Measurements from ENCODE around the gene PBX3.

The PBX3 gene

DNA sequence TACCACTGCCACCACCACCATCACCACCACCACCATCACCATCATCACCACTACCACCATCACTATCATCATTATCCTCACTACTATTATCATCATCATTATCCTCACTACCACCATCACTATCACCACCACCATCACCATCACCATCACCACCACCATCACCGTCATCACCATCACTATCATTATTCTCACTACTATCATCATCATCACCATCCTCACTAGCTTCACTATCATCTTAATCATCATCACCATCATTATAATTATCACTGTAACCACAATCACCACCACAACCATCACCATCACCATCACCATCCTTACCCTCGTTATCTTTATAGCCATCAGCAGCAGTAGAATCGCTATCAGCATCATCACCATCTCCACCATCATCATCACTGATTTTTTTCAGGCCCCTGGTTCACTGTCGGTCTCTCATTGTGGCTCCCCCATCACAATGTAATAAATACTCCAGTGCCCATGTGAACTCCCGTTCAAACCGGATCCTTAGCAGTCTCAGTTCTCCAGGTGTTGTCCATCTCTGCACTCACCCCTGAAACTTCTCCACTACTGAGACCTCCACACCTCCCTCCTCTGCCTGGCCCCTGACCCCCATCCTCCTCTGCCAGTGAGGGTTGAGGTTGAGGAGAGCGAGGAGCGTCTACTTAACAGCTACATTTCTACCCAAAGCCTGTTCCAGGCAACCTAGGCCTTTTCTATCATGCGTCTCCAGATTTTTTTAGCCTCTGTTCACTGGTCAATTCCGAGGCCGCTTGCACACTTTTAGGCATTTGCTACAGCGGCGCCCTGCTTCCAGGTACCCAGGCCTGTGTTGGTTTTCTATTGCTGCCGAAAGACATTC lies 238.2 kb downstream of the PBX3 start:
- DNase-seq: no peak

DNA sequence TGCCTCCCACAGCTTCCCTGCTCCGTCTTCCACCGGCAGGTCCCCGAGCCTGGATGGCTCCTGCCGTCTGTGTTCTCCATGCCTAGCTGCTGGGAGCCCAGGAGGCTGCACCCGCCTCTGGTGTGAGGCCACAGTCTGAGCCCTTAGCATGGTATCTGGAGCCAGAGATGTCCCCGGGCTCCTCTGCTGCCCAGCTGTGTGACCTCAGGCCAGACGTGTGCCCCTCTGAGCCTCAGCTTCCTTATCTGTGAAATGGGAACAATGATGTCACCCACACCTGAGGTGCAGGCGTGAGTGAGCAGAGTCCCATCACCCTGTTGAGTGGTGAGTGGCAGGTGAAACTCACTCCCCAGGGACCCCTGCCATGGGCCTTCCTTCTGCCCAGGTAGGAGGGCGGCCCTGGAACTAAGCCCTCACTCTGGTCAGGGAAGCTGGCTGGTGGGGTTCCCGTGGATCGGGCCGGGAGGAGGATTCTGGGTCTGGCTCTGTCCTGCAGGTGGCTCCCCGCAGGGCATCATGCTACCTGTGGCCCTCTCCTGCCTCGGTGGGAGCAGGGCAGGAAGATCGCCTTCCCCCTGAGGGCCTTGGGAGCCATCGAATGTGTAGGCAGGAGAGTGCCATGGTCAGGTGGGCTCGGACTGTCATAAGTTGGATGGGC lies 239.0 kb downstream of the PBX3 start:
- DNase-seq: no peak

DNA sequence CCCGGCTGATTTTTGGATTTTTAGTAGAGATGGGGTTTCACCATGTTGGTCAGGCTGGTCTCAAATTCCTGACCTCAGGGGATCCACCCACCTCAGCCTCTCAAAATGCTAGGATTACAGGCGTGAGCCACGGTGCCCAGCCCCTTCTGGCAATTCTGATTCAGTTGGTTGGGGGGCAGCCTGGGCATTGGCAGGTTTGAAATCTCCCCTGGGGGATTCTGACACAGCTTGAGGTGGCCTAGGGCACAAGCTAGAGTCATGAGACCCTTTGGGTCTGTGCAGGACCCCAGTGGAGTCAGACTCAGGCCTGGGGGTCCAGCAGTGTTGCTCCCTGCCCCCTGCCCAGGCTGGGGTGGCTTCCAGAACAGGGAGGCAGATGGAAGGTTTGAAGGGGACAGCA lies 239.8 kb downstream of the PBX3 start:
- no peak for DNase-seq

DNA sequence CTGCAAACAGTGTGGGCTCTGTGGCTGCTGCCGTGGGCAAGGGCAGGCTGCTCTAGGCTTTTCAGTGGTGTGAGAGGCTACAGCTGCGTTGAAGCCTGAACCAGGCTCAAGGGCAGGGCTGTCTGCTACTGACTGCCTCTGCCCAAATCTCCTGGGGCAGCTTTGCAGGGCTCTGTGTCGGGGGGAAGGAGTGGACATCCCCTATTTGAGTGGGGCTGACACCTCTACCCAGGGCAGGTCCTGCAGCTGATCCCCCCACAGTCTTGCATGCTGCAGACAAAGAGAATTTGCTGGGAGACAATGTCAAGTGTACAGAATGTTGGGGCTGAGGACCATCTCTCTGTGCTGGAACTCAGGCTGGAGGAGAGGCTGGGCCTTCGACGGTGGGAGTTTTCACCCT lies 240.2 kb downstream of the PBX3 start:
- no peak for DNase-seq

DNA sequence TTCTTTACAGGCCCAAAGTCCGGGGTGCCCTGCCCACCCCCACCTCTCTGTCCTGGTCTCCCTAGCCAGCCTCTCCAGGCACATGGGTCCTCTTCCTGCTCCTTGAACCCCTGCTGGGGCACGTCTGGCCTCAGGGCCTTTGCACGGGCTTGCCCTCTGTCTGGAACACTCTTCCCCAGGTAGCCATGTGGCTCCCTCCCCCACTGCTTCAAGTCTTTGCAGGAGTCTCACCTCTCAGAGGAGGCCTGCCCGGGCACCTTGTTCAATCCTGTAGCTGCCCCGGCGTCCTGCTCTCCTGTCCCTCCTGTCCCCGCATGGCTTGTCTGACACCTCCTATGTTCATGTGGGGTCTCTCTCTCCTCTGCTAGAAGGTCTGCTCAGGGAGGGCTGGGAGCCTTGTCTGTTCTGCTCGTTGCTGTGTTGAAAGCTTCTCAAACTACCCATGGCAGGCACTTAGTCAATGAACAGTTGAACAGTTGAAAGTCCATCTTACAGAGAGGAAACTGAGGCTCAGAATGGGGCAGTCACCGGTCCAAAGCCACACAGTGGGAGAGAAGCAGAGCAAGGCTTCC lies 241.4 kb downstream of the PBX3 start:
- no peak for DNase-seq

DNA sequence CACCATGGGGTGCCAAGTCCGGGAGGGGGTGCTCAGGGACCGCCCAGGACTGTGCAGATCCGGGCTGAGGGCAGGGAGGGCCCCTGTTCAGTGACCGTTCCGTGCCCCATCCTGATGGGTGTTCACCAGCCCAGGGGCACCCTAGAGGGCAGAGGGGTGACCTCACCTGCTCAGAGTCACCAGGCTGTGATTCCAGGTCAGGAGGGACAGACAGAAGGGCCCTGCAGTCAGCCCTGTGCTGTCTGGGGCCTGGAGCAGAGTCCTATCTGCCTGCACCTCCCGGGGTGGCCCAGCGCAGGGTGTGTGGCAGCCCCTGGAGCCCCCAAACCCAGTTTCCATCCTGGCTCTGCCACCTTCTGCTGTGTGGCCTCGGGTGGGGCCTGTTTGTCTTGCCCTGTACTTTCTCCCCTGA lies 241.9 kb downstream of the PBX3 start:
- no peak for DNase-seq

DNA sequence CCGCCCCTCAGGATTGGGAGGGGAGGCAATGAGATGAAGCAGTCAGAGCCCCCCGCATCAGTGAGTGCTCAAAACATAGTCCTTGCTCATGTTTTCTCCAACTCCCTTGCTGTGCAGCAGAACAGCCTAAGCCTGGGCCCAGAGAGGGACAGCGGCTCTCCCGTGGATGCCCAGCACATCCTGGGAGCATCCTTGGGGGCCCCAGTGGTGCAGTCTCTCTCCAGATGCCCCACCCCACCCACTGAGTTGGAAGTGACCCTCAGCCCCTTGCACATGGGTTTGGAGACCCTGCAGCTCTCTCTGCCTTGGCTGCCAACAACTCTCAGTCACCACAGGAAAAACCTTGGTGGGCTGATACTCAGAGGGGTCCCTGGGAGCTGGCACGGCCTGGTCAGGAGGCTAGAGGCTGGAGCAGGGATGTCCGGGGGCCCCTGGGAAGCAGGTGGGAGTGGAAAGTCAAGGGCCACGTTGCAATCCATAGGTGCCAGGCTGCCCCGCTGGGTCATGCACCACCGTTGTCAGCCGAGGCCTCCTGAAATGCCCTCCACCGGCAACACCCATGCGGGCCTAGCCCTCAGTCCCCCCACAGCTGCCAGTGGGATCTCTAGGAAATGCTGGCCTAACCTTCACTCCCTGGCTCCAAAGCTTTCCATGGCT lies 242.5 kb downstream of the PBX3 start:
- DNase-seq: no peak

DNA sequence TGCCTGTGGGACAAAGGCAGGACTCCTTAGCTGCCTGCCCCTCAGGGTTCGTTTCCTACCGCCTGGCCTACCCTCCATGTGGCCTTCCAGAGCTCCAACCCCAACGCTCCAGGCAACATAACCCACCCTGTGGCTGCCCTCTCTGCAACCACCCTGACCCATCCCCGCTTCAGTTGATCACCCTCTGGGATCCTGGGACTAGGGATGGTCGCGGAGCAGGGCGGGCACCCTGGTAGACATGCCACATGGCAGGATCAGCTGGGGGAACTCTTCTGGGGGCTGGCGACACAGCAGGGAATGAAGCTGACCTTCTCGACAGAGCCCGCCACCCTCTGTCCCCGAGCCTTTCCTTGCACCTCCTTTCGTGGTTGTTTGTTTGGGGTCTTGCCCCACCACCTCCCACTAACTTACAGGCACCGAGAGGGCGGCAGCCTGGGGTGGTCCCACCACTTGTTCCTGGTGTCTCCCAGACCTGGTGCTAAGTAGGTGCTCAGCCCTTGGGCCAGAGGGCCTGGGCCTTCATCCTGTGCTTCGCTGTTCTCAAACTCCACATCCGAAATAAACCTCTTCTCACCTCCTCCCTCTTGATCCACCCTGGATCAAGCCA lies 243.1 kb downstream of the PBX3 start:
- DNase-seq: no peak

DNA sequence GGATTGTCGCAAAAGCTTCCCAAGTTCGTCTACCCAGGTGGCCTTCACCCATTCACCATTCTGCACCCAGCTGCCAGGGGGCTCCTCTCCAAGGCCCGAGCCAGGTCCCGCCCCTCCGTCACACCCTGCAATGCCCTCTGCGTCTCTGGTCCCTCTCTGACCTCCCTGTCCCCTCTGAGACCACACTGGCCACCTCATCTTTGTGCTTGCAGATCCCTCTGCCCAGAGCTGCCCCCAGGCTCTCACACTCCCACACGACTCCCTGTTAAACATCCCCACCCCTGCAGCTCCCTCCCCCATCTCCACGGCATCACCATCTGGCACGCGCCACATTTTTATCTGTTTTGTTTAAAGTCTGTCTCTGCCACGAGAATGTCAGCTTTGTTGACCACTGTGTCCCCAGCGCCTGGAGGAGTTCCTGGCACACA lies 243.6 kb downstream of the PBX3 start:
- no peak for DNase-seq

DNA sequence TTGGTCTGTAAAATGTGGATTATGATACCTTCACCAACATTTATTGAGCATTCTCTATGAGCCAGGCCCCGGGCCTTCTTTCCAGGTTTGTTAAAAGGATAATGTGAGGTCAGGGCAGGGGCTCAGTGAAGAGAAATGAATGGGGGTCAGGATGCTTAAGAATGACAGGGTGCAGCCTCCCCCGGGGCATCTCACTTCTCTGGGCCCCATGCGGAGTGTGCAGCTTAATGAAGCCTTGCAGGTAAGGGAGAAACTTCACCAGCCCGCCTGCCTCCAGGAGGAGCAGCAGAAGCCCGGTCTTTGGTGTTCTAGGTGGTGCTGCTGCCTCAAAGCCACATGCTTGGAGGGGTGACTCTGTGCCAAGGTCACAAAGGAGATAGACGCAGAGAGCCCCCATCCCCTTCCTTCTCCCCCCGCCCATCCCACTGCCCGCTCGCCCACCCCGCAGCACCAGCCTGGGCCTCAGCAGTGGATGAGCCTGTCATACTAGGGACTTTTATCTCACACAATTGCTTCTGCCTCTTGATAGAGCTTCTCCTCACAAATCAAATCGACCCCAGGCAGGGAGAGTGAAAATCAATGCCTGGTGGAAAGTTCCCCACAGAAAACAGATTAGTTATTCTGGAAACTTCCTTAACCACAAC lies 244.8 kb downstream of the PBX3 start:
- no peak for DNase-seq

DNA sequence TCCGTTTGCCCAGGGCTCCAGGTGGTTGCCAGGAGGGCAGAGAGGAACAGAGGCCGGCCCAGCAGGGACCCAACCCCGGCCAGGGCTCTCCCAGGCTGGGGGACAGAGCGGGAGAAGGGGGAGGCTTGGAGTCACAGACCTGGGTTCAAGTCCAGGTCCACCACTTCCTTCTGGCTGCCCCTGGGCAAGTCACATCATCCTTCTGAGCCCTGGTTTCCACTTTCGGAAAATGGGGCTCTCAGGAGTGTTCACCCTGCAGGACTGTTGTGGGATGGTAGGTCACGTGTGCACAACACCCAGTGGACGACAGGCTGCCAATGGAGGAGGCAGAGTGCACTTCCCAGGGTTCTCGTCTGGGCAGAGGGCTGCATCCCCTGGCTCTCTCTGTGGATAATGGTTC lies 245.4 kb downstream of the PBX3 start:
- no peak for DNase-seq

DNA sequence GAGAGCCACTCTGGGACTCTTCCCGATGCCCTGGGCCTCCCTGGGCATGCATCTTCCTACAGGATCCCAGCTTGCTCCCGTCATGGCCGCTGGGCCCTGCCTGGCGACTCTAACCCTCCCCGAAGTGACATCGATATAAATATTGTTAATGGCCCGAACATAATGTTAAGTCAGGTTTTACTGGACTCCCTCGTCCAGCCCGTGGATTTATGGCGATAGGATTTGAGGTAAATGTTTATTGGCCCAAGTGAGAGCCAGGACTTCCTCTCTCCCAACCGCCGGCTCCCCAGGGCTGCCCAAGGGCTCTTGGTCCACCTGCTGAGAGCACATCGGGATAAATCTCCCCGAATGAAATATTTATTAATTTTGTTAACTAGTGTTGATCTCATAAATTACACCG lies 246.3 kb downstream of the PBX3 start:
- no peak for DNase-seq

DNA sequence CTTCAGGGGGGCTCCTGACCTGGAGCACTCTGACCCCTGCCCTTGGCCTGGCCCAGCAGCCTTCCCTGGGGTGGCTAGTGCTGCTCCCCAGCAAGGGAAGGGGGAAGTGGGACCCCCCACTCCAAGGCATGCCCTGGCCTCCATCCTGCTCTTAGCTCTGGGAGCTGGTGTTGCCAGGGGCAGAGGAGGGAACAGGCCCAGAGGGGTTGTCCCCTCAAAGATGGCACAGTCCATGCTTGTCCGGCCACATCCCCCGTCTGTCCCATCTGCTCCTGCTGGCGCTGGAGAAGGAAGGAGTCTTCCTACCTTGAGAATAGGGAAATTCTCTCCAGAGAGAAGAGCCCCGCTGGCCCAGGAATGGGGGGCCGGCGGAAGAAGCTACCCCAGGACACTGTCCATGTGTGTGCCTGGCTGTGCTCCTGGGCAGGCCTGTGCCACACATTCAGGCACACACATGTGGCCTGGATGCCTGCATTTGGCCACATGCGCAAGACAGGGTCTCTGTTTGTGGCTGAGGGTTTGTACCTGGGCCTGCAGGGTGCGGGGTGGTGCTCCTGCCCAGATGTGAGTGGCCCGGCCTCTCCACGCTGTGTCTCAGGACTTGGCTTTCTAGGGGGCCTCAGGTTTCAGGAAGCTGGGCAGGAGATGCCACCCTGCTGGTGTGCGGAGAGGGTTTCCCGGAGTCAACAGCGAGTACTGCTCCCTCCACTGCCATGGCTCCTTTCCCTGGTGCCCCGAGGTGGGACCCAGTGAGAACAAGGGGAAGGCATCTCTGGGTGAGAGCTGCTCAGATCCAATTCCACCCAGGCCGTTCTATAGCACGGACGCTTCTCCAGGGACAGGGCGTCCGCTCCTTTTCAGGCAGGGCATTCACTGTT lies 247.1 kb downstream of the PBX3 start:
- DNase-seq: no peak

DNA sequence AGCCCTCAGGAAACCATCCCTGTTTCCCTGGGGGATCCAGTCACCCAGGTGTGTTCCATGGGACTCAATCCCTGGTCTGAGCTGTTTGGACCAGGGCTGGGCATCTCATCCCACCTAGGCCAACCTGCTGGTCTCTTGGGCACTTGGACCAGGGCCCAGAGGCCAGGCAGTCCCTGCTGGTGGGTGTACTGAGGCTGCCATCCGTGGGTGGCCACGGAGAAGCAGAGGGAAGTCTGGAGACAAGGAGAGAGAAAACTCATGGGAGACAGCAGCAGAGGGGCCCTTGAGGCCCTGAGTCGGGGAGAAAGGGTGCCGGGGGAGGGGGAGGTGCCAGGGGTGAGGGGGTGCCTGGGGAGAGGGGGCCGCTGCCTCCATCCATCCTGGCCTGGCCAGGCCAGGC lies 247.8 kb downstream of the PBX3 start:
- DNase-seq: no peak

DNA sequence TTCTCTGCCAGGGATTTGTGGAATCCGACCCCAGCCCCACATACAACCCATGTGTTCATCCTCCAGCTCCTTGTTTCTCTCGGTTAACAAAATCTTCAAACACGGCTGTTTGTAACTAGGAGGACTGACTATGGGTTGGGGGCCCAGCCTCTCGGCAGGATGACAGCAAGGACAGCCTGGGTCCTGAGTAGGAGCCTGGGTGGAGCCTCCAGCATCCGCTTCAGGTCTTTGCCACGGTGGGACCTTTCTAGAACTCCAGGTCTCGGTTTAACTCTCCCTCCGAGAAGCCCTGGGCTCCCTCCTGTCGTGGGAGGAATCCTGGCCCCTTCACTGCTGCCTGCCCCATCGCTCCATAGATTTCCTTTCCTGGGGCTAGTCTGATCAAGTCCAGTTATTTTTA lies 248.5 kb downstream of the PBX3 start:
- no peak for DNase-seq

DNA sequence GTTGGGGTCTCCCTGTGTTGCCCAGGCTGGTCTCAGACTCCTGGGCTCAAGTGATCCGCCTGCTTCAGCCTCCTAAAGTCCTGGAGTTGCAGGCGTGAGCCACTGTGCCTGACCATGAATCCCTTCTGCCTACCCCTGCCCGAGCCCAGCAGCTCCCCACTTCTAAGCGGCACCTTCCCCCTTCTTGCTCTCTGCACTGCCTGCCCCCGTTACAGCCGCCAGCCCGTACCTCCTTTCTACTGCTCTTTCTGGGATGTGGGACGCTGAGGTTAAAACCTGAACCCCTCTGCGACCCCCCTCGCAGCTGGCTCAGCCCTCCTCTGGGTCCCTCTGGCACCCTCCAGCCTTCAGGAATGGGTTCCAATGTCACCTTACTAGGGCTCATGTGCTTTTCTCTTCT lies 249.6 kb downstream of the PBX3 start:
- DNase-seq: no peak

DNA sequence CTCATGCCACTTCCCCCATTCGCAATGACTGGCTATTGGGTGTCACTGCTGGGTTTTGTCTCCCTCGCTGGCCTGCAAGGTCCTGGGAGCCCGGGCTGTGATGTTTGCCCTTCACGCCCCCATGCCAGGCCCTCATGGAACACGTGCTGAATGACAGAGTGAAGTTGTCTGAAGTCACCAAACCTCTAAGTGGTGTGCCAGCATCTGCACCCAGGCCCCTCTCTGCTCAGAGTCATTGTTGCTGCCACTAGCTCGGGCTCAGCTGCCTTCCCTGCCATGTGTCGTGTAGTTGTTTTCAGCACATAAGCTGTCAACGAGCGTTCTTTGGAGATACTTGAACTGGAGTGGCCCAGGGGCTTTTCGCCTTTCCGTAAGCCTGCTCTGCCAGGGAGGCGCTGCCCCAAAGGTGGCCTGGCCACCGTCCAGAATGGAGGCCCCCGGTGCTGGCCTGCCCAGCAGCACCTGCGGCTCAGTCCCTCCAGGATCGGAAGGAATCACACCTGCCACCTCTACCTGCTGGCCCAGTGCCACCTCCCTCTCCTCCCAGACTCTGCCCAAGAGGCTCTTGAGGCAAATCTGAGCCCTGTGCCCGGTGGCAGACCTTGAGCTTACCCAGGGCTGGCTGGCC lies 250.1 kb downstream of the PBX3 start:
- no peak for DNase-seq

DNA sequence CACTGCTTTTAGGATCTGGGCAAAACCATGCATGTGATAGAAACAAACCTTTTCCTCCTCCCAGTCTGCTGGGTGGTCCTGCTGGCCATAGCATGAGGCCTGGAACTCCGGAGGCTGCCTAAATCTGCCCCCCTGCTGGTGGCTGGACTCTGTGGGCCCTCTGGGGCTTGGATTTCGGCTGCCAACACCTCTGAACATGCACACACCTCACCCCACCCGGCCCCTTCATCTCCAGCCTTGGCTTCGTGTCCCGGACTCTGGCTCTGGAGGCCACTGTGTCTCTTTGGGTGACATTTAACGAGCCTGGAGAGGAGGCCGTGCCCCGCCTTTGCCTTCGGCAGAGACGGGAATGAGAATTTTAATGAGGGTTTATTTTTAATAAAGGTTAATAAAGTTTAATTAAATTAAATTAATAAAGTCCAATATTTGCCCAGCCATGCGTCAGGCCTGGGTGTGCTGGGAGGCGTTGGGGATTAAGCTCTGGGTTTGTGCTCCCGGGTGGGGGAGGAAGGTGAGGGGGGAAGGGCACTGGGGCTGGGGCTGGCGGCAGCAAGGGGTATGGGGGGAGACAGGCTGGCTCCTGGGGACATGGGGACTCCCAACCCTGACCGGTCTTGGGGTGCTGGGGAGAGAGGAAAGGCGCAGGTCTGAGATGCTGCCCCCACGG lies 251.8 kb downstream of the PBX3 start:
- no peak for DNase-seq

DNA sequence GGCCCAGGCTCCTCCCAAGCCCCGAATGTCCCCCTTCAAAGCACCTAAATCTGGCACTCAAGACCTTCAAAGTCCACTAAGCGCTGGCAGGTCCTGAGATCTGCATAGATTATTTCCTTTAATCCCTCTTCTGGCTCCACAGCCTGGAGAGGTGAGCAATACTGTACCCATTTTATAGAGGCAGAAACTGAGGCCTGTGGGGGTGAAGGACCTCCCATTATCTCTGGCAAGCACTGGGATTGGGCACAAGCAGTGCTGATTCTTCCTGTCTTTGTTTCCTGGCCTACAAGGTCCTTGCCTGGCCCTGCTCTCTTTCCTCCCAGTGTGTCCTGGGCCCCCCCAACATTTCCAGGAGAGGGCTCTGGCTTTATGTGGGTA lies 252.3 kb downstream of the PBX3 start:
- DNase-seq: no peak

DNA sequence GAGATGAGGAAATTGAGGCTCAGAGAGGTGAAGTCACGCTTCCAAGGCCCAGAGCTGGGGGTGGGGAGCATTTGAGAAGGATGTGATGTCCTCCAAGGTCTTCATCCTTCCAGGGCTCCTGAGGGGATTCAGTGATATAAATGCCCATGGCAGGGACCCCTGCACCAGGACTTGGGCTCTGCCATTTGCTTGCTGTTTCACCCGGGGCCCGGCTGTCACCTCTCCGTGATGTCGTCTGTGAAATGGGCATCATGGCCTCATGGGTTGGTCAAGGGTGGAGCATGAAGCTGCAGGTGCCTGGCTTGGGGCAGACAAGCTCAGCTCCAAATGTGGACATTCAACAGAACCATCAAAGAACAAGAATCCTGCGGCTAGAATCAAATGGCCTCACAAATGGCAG lies 253.1 kb downstream of the PBX3 start:
- no peak for DNase-seq
